HuH-7.5 (cell line): ENCODE data around the gene TANC1.

Experiments
- DNase-seq: peaks from one replicate; pipeline ENCODE4 v3.0.0; 2011; ENCODE audit warnings: low spot score

Gene TANC1

DNA sequence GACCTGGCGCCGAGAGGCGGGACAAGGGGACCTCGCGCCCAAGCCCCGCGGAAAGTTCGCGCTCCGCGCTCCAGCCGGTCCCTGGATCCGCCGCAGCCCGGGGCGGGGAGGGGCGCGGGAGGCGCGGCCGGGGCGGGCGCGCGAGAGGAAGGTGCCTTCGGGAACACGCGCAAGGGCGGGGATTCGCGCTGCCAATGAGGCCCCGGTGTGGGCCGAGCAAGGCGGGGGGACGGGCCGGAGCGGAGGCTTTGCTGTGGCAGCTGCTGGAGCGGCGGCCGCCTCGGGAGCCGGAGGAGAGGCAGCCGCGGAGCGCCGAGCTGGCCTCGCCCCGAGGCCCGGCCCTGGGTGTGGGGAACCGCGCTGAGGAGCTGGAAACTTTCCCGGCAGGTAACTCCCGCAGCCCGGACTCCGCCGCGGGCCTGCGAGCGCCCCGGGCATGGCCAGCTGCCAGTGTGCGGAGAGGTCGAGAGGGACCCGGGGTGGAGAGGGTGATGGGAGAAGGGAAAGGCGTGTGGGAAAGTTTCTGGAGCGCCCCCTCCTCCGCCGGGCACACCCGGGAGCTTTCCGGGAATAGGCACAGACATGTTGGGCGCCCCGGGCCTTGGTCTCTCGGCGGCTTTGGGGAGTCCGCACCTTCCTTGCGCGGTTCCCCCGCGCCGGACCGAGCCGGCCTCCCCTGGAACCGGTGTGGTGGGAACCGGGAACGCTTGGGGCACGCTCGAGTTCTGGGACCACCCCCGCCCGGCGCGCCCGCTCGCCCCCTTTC lies at the start of gene TANC1:
Gene TANC1, plus strand, starts transcription at position 245 of the 766 bp plus-strand sequence. CDS start 97,271 bp downstream, outside the sequence.
- peak; percentile 85 for DNase-seq

DNA sequence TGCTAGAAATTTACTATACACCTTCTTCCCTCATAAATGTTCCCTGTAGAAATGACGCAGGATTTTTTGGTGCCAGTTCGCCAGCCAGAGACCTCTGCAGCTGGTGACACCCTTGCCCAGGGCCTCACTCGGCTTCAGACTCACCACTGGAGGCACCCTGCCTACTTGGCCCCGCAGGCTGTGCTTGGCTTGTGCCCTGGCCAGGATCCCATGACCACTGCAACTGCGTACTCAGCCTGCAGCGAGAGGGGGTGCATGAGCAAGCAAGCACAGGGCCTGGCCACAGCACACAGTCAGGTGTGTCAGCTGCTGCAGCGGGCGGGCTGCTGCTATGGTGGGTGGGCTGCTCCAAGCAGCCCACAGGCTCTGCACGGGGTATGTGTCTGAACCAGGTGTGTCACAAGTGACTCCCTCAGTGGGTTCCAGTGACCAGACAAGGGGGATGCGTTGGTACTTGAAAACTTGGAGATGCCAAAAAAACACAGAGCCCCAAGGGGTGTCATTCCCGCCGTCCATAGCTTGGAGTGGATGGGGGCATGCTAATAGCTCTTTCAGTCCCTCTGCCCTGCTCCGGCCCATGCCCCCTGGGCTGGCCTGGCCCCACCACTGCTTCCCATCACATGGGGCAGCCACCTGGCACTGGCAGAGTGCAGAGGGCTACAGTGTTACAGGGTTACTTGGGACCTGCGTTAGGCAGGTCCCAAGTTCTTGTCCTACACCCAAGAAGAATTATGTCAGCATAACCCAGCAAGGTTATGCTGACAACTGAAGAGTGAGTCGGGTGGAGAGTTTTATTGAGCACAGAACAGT lies 46.6 kb upstream of the TANC1 start:
- no peak for DNase-seq

DNA sequence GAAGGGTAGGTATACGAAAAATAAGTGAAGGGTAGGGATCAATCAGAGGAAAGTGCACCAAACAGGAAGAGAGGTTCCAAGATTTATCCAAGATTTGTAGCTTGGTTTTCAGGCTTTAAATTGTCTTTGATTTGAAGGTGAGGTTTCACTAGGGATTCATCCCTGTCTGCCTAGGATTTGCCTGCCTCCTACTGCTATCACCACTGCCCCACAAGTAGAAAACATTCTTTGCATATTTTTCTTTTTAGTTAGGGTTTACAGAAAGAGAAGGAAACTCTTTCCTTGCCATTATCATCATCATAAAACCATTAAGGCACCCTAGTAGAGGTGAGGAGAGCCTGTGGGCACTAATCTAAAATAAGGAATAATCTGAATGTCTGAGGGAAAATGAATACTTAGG lies 45.8 kb upstream of the TANC1 start:
- no peak for DNase-seq

DNA sequence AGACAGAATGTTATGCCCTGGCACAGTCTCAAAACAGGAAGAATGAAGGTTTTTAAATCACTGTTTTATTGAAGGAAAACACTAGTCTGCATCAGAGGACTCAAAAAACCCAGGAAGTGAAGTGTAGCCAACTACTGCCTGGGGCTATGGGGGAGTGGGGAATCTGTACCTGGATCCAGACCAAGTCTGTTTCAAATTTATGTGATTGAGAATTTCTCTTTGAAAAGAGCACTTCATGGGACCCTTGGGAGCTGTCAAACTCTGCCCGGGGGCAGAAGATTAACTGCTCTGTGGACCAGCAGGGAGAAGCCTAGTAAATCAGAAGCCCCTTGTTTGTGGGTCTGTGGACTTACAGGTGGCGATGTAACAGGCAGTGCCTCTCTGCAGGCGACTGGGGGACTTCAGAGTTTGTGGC lies 45.3 kb upstream of the TANC1 start:
- DNase-seq = no peak

DNA sequence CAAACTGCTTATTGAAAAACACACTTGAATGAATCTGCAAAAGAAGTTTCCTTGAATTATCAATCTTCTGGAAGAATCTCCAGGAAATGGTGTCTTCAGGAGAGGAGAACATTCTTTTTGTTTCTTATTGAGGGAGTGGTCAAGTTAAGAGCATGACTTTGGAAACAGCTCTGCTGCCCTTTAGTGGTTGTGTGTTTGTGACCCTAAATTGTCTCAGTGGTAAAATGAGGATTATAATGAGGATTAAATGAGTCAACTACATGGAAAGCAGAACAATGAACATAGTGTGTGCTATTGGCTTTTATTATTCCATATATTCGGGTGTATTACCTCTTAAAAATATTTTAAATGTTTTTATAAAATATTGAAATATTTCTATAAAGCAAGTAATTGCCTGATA lies 44.8 kb upstream of the TANC1 start:
- DNase-seq = no peak

DNA sequence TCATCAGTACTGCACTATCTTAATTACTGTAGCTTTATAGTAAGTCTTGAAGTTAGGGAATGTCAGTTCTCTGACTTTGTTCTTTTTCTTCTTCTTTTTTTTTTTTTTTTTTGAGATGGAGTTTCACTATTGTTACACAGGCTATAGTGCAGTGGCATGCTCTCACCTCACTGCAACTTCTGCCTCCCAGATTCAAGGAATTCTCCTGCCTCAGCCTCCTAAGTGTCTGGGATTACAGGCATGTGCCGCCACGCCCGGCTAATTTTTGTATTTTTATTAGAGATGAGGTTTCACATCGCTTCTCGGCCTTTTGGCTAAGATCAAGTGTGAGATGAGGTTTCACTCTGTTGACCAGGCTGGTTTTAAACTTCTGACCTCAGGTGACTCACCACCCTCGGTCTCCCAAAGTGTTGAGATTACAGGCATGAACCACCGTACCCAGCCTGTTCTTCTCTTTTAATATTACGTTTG lies 41.9 kb upstream of the TANC1 start:
- no peak for DNase-seq

DNA sequence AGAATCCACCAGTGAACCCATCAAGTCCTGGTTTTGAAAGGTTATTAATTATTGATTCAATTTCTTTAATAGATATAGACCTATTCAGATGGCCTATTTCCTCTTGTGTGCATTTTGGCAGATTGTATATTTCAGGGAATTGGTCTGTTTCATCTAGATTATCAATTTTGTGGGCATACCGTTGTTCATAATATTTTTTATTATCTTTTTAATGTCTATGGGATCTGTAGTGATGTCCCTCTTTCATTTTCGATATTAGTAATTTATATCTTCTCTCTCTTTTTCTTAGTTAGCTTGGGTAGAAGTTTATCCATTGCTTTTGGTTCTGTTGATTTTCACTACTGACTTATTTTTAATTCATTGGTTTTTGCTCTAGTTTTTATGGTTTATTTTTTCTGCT lies 39.9 kb upstream of the TANC1 start:
- DNase-seq = no peak

DNA sequence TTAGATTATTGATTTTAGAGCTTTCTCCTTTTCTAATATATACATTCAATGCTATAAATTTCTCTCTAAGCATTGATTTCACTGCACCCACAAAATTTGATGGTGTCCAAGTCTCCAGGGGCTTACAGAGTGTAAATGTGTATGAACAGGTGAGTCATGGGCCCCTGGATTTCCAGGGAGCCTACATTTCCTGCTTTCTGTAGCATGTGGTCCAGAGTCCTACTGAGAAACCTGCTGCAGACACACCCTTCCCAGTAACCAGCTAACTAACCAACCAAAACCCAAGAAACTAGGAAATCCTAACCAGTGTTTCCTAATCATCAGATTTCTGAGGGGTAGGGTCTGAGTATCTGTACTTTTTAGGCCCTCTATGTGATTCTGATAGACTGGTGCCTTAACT lies 39.5 kb upstream of the TANC1 start:
- DNase-seq = no peak

DNA sequence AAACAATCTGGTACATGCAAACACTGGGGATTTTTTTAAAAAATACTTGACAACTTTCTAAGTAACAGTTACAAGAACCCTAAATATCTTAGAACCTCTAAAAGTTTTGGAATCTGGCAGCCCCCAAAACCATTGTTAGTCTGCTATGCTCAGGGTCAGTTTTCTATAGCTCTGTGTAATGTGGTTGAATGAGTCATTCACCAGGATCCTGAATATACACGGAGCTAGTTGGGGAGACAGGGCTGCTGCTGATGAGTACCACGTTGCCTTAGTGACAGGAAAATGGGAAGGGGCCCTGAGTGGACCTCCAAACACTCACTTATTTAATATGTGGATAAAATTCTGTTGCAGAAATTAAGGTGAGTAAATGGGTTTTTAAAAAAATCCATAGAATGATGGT lies 36.9 kb upstream of the TANC1 start:
- no peak for DNase-seq

DNA sequence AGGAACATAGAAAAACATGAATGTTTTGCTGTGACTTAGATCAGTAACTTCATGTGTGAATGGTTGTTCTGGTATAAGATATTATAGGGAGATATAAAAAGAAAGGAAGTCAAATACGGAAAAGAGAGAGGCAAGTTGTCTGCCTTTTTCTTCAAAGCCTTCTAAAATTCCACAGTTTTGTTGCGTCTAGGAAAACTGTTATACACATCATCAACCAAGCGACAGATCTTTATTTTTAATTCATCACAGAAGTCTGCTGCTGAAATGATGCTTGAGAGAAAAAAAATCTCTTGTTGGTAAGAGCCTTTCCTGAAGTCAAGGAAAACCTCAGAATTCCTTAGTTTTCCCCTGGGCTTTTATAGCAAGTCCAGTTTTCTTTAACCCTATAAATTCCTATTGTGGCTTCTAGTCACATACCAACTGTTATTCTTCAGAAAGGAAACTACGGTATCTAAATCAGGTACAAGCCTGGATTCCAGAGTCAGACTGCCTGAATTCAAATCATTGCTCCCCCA lies 36.3 kb upstream of the TANC1 start:
- DNase-seq = no peak

DNA sequence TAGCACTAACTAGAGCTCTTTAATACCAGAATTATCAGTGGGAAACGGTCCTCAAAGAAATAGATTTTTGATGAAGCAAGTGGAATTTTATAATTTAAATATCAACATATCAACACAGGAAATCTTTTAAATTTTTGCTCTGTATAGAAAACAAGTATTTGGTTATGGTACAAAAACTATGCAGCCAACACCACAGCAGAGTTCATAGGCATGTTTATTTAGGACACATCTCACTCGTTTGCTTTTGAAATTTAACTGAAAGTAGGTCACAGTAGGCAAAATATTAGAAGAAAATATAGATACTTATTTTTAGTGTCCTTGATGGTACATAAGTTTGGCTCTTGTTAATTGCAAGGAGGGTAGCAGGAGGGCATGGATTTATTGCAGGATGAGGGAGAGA lies 34.3 kb upstream of the TANC1 start:
- no peak for DNase-seq

DNA sequence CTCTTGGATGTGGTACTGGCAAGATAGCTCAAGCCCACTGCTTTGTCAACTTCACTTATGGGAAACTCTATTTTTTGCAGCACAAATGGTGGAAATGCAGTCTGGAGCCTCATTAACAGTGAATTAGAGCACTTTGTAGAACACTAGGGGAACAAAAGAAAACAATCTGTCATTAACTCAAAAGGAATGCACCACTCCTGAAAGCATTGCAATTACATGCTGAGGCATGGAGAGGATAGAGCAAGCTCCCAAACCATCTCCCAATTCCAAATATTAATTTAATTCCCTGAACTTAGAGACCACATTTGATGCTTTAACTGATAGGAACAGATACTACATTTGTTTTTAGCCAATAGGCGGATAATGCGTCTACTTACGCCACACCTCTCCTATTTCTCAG lies 32.8 kb upstream of the TANC1 start:
- no peak for DNase-seq

DNA sequence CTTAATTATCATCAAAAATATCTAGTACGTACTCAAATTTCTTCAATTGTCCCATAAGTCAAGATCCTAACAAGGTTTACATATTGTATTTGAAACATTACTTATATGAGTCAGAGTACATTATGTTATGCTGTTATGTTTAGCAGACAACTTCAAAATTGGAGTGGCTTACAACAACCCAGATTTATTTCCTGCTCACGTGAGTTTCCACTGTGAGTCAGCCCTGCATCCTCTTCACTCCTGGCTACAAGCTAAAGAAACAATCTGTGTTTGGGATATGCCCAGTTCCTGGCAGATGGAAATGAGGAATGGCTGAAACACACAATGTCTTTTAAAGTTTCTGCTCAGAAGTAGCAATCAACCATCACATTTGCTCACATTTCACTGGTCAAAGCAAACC lies 31.5 kb upstream of the TANC1 start:
- DNase-seq = no peak

DNA sequence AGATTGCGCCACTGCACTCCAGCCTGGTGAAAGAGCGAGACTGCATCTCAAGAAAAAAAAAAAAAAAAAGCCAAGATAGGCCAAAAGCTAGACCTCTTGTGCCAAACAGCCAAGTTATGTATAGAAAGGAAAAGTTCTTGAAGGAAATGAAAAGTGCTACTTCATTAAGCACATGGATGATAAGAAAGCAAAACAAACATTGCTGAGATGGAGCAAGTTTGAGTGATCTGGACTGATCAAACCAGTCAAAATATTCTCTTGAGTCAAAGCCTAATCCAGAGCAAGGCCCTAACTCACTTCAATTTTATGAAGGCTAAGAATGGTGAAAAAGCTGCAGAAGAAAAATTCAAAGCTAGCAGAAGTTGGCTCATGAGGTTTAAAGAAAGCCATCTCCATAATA lies 28.1 kb upstream of the TANC1 start:
- no peak for DNase-seq

DNA sequence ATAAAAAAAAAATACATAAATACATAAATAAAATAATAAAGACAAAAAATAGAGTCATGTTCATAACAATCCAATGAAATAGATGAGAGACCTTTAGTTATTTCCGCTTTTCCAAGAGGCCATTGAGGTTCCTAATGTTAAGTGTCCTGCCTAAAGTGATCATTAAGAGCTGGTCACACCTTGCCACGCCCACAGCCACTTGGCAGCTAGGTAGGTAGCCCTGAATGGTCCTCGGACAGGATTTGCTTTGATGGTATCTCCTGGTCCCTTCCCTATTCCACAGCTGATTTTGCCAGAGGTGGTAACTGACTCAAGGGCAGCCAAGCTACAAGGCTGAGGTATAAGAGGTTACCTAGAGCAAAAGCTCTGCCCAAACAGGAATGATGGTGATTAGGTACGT lies 24.5 kb upstream of the TANC1 start:
- DNase-seq = no peak

DNA sequence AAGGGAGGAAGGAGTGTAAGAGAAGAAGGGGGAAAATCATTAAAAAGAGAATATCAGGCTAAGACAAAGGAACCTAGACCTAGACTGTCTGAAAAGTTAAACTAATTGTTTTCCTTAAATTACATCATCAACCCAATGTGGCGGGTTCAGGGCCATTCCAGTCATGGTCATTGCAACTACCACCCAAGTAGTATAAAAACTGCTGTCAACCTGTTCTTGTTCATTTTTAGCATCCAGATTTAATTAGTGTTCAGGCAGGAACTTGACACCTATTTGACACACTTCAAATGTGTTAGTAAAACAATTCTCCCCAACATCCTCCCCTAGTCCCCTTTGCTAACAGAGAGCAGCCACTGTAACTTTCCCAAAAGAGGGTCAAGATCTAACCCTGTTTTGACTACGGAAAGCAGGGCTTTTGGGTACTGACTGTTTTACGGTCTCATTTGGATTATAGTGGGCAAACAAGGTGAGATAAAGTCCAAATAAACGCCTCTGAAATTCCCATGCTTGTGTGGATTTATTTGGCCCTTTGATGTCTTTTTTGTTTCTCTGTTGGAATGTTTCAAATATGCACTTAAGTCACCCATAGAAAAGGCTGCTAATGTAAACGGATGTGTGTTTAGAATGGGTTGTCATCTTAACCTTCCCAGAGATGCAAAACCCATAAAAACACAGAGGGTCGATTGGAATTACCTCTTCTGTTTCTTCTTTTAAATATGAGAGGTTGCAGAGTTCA lies 19.3 kb upstream of the TANC1 start:
- DNase-seq = no peak

DNA sequence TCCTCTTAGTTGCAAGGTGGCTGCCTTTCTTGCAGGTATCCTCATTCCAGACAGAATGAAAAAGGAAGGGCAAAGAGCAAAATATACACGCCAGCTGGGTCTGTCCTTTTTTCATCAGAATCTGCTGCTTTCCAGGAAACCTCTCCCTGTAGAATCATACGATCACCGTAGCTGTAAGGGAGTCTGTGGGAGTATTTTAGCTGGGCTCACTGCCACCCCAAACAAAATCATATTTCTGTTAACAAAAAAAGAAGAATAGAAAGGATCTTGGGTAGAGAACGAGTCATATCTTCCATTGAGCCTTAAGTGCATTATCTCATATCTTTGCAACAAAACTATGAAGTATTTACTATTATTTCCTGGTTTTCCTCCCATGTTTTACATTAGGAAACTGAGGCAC lies 15.0 kb upstream of the TANC1 start:
- DNase-seq = no peak

DNA sequence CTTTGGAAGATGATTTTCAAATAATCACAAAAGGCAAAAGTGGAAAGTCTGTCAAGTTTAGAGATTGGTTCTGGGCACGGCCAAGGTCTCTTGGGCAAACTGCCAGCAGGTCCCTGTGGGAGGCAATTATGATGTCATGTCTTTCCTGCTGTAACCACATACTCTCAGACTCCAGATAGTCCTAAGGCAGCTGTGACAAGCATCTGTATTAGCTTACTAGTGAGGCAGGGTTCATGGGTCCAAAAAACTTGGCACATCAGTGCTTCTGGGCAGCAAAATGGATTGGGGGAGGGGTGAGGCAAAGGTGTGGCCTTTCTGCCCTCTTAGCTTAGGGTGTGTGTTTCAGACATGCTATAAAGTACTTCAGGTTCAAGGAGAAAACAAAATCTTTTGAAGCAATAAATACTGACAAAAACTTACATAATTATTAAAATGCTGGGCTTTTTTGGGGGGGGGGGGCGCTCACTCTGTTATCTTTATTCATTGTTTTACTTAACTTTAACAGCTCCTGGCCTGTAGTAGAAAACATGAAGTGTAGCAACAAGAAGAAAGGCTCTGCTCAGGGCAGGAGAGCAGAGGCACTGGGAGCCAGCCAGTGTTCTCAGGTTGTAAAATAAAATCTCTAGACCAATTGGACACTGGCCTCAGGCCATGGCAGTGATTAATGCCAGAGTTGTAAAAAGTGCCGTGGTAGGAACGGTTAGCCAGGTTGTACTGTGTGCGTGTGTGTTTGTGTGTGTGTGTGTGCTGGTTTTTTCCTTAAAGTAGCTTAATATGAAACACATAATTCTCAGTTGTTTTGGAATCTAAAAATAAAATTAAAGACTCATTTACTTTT lies 14.3 kb upstream of the TANC1 start:
- no peak for DNase-seq

DNA sequence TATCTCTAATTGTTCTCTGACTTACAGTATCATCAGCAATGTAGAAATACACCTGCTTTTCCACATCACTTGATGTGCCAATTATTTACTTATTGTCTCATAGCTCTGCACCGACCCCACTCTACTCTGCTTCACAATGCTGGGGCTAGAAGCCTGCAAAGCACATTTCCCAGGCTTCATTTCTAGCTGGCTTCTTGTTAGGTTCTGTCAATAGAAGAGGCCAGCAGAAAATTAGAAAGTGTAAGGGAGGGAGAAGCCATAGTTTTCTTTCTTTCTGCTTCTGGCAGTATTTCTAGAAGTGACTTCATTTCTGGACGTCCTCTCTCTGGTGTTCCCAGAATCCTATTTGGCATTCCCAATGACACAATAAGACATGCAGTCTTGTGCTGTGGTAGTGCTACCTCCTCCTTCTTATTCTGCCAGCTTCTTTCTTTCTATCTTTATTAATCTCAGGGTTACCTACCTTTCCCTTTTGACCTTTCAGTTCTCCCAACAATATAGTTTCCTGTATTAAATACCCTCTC lies 12.5 kb upstream of the TANC1 start:
- no peak for DNase-seq

DNA sequence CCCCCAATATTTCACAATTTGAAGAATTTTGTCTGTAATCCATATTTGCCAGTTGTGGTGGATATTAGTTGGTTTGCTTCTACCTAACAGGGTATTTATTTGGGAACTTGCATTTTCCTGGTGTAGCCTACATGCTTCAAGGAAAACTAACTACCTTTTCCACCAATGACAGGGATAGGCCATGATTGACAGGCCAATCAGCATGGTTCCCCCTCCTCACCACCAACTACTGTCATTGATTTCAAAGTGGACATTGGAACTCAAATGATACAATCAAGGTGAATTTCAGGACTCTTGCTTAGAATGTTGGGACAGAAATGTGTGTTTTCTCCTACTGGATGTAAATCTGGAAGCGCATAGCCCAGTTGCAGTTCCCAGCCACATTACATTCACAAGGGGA lies 10.1 kb upstream of the TANC1 start:
- DNase-seq = no peak

DNA sequence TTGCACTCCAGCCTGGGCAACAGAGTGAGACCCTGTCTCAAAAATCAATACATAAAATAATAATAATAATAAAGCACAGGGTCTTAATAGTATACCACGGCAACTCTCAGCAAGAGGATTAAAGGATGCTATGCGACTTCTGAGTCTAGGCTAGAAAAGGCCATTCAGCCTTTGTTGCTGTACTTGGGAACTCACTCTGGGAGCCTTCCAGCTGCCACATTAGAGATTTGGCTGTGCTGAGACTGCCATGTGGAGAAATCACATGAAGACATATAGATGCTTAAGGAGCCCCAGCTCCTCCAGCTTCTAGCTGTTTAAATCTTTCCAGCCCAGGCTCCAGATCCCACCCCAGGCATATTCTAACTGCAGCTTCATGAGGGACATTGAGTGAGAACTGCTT lies 8.2 kb upstream of the TANC1 start:
- DNase-seq = no peak
